ENCODE measurements around the gene DCDC2B.

DCDC2B gene

DNA sequence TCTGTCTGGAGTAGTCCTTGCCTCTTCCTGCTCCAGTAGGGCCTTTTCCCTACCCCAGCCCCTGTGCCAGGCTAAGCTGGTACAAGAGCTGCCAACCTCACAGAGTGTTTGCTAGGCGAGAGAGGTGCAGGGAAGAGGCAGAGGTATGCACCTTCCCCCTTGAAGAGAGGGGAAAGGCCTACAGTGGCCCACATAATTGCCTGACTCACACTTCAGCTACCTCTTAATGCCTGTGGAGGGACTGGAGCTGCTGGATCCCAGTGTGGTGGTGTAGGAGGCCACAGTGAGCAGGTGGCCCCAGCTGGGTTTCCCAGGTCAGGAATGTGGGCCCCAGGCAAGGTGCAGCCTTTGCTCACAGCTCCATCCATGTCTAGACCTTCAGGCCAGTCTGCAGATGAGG is 11.8 kb upstream of the DCDC2B start:
- no peak for DNase-seq

DNA sequence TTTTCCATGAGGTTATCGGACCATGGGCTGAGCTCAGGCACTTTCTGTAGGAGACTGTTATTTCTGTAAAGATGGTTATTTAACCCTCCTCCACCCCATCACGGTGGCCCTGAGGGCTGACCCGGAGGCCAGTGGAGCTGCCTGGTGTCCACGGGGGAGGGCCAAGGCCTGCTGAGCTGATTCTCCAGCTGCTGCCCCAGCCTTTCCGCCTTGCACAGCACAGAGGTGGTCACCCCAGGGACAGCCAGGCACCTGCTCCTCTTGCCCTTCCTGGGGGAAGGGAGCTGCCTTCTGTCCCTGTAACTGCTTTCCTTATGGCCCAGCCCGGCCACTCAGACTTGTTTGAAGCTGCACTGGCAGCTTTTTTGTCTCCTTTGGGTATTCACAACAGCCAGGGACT is 11.1 kb upstream of the DCDC2B start:
- DNase-seq = no peak

- no peak for DNase-seq
These were observed 10.4 kb upstream of the DCDC2B start for GRCh38 chr1:32198237-32199042.

DNA sequence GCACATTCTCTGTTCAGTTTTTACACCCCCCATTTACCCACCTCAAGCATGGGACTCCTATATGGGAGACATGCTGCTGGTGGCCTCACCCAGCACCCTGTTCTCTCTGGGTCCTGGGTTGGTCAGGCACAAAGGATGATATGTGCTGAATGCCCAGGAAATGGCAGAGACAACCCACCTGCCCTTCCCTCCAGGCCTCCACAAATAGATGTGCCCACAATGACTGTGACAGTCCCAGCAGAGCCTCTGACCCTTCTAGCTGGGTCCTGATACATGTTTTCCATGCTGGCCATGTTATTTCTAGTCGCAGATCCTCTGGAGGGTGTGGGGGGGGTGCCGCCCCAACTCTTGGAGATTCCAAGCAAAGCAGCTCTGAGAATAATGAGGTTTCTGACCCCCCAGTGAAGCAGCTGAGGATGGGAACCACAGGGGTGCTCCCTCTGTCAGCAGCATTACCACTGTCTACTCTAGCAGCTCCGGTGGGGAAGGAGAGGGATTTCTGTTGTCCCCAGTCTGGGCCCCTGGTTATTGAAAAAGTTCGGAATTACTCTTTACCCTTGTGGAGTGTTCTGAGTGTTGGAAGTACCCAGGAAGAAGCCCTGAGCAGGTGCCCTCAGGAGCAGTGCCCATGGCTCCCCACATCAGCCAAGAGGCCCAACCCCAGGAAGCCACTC is 9.7 kb upstream of the DCDC2B start:
- no peak for DNase-seq

GRCh38 chr1:32199717-32200072 is 9.2 kb upstream of the DCDC2B start:
- no peak for DNase-seq

GRCh38 chr1:32200226-32201010 is 8.5 kb upstream of the DCDC2B start, which contains the start of gene CCDC28B:
Gene CCDC28B (plus strand): TSS chr1:32200595. CDS start chr1:32201936, 1,341 bp downstream.
- DNase-seq = peak in 1 of 4 experiments; percentile 16

GRCh38 chr1:32201011-32201855 is 7.7 kb upstream of the DCDC2B start:
- peak; percentile 42 to 60 (median 50) for DNase-seq

- no peak for DNase-seq
These were observed 3.9 kb upstream of the DCDC2B start for GRCh38 chr1:32204943-32205361.

DNA sequence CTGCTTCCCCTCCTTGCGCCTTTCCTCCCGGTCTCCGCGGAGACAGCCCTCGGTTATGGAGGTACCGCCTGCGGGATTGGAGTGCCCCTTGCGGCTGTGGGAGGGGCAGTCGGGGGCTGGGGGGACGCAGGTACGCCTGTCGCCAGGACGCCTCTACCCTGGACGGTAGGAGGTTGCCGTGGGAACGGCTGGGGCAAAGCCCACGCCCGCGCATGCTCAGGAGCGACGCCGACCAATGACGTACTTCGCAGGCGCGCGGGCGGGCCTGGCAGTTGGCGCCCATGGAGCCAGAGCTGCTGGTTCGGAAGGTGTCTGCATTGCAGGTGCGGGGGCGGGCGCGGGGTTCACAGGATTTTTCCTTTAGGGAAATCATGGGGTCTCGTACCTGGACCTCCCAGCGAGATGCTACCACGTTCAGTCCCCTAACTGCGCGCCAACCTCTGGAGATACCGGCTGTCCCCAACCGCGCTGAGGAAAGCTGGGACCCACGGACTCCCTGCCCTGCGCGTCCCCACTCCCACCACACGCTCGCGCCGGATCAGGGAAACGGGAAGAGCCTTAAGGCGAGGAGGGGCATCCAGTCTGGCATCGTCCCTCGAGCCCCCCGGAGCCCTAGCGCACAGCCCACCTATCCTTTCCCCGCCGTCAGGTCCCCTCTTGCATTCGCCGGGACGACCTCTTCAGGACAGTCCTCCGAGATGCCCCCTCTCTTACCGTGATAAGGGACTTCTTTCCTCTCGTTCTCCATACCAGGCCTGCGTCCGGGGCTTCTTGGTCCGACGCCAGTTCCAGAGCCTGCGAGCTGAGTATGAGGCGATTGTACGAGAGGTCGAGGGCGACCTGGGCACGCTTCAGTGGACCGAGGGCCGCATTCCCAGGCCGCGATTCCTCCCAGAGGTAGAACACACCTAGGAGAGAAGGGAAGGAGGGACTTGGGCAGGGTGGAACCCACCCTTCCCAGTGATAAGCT is 3.2 kb upstream of the DCDC2B start, which contains the start of gene IQCC:
Gene IQCC, plus strand, starts transcription at position 271 of the 970 bp plus-strand sequence. Its CDS starts 11 bp downstream, at position 282.
- peak; percentile 62 to 74 (median 68) for DNase-seq

- DNase-seq = no peak
These were observed 420 bp upstream of the DCDC2B start for GRCh38 chr1:32208469-32208868.

GRCh38 chr1:32215629-32216480 is 7.0 kb downstream of the DCDC2B start:
- peak; percentile 15 to 27 (median 18) for DNase-seq

GRCh38 chr1:32216566-32216965 is 7.7 kb downstream of the DCDC2B start:
- no peak for DNase-seq

- DNase-seq = no peak
These were observed 10.1 kb downstream of the DCDC2B start for GRCh38 chr1:32219022-32219421.

DNA sequence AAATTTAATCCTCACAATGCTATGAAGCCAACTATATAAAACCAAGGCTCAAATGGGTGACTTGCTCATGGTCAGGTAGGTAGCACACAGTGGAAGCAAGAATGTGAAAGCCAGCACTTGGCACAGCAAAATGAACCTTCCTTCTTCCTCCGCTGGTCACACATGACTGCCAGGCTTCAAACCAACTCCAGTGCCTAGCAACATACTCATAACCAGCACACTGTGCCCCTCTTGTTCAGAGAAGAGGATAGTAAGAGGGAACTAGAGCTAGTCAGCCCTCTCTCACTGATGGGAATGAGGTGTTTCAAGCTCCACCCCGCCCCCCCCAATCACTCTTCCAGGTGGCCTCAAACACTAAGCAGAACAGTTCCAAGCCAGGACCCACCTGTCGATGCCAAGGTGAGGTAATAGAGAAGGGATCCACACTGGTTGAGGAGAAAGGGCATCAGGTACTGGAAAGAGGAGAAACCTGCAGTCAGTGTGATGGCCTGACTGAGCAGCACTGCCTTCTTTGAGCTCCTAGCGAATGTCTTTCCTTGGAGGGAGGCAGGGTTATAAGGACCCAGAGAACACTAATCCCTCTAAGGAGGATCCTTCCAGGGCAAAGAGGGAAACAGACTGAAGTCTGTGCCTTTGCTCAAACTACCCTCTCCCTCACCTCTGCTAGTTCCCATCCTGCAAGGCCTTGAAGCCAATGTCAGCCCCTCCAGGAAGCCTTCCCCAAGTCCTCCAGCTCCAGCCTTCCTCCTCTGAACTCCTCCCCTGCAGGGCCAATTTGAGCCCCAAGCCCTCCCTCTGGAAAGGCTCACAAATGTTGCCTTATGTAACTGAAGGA is 12.1 kb downstream of the DCDC2B start:
- DNase-seq = no peak

DNA sequence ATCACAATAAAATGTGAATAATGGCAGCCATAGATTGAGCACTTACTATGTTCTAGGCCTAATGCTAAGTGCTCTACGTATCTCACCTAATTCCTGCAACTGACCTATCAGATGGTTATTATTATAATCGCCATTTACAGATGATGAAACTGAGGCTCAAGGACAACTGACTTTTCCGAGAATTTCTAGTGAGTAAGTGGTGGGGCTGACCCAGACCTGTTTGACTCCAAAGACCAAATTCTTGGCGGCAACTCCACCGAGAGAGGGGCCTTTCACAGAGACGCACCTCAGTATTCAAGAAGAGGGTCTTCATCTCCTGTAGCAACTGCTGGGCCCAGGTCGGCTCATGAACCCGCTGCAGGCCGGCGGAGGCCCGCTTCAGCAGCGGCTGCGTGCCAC is 12.7 kb downstream of the DCDC2B start:
- no peak for DNase-seq

- peak; percentile 75 to 83 (median 79) for DNase-seq
These were observed 13.3 kb downstream of the DCDC2B start, which contains the start of the genes EIF3I and TMEM234 for GRCh38 chr1:32221980-32222755. Gene EIF3I (plus strand): TSS chr1:32222407. CDS start chr1:32222442, 35 bp downstream. Gene TMEM234 (minus strand): TSS chr1:32222353. CDS start chr1:32222322, 31 bp downstream.

DNA sequence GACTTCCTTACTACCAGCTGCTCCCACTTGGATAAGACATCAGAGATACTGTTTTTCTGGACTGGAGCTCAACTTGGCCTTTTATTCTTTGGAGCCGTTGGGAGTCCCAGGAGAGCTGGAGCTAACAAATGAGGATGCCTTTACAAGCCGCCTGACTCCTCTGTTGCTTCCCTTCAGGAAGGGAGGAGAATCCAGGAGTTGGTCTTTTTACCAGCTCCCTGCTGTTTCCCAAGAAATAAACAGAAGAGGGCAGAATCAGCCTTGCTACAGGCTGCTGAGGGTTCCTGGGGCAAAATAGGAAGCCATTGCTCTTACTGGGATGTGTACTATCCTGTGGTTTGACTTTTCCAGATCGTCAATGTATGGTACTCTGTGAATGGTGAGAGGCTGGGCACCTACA is 14.8 kb downstream of the DCDC2B start:
- no peak for DNase-seq

DNA sequence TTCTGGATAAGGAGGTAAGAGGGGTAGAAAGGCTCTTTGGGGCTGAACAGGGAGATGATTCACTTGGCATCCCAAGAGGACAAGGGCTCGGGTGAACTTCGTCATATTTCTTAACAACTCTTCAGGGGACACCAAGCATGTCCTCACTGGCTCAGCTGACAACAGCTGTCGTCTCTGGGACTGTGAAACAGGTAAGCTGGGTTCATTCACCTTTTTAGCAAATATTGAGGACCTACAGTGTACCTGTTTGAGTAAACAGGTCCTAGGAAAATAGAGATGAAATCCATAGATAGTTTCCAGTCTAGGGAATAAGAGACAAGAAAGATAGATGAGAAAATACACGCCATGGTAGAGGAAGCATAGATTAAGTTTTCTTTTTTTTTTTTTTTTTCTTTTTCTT is 15.4 kb downstream of the DCDC2B start:
- no peak for DNase-seq

All from activated CD4-positive, CD25-positive, alpha-beta regulatory T cell (primary cell).